GM12875 (cell line): Measurements from ENCODE around the gene SLC25A30.
"Not testable (repeated sequence)": the region's sequence is repeated elsewhere in the genome, so short reads cannot be mapped to it uniquely, and the experiment has no call there.

Experiments used
- H3K4me3 ChIP-seq: one replicate; pipeline ENCODE4 v1.5.1; 2011; ENCODE audit warnings: low read depth, low read length, control low read depth
- CTCF ChIP-seq: IDR thresholded peaks from 2 replicates; pipeline ENCODE4 v1.5.1; 2011; ENCODE audit warnings: low read depth, mild to moderate bottlenecking, control low read depth, inconsistent platforms, low read length, moderate library complexity, borderline replicate concordance; ENCODE audit not compliant: insufficient read depth

SLC25A30 gene

GRCh38 chr13:45422731-45423292, 4.6 kb upstream of the SLC25A30 start:
- H3K4me3 ChIP-seq, result no peak overlapping the region
- no peak for TF ChIP-seq CTCF

DNA sequence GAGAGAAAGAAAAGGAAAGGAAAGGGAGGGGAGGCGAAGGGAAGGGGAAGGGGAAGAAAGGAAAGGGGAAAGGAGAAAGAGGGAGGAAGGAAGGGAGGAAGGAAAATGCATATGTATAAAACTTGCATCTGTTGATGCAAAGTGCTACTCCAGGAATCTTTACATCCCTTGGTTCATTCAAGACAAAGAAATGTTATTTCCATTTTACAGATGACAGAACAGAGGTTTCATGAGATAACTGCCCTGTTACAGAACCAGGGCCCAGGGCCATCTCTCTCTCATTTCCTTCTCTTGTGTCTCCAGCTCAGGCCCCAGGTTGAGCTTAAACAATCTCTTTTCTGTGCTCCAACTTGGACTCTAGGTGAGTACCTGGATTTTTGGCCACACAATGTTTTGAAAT, 1.8 kb upstream of the SLC25A30 start:
- TF ChIP-seq CTCF, result no peak
- no peak overlapping the region for H3K4me3 ChIP-seq

DNA sequence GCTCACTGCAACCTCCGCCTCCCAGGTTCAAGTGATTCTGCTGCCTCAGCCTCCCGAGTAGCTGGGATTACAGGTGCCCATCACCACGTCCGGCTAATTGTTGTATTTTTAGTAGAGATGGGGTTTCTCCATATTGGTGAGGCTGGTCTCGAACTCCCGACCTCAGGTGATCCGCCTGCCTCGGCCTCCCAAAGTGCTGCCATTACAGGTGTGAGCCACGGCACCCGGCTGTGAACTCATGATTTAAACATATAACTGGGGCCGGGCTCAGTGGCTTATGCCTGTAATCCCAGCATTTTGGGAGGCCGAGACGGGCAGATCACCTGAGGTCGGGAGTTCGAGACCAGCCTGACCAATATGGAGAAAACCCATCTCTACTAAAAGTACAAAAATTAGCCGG, 1.2 kb upstream of the SLC25A30 start:
- not testable (repeated sequence) for H3K4me3 ChIP-seq

DNA sequence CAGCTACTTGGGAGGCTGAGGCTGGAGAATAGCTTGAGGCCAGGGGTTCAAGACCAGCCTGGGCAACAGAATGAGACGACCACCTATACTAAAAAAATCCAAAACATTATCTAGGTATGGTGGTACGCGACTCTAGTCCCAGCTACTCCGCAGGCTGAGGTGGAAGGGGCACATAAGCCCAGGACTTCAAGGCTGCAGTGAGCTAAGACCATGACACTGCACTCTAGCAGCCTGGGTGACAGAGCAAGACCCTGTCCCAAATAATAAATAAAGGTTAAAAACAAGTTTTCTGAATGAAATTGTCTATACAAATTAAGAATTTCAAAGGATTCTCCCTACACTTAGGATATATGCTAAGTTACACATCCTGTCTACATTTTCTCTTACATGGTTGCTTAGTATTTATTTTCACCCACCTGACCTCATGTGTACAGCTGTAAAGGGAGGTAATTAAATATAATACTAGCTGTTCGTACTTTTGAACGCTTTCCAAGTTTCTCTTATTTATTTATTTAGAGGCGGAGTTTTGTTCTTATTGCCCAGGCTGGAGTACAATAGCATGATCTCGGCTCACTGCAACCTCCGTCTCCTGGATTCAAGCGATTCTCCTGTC, 1.6 kb downstream of the SLC25A30 start:
- no peak for TF ChIP-seq CTCF
- H3K4me3 ChIP-seq, result peak overlapping the region; percentile 67

- no peak for TF ChIP-seq CTCF
- no peak overlapping the region for H3K4me3 ChIP-seq
Observed at GRCh38 chr13:45415112-45415511, 3.1 kb downstream of the SLC25A30 start.

DNA sequence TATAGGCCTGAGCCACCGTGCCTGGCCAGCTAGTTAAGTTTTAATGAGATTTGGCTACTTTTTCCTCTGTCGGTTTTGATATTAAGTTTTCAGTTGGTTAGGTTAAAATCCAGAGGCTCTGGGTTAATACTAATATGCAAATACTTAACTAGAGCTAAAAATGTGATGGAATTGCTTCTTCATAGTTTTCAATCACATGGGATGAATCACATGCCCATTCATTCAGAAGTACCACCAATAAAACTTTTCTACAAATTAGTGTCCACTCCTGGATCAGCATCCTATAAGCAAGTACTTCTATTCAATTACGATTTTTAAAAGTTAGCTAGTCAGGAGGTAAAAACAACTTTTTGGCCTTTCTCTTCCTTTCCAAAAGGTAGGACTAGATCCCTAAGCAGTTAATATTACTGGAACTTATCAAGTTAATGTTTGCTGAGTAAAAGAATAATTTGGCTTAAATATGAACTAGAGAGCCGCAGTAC, 4.3 kb downstream of the SLC25A30 start:
- no peak for TF ChIP-seq CTCF
- no peak overlapping the region for H3K4me3 ChIP-seq

DNA sequence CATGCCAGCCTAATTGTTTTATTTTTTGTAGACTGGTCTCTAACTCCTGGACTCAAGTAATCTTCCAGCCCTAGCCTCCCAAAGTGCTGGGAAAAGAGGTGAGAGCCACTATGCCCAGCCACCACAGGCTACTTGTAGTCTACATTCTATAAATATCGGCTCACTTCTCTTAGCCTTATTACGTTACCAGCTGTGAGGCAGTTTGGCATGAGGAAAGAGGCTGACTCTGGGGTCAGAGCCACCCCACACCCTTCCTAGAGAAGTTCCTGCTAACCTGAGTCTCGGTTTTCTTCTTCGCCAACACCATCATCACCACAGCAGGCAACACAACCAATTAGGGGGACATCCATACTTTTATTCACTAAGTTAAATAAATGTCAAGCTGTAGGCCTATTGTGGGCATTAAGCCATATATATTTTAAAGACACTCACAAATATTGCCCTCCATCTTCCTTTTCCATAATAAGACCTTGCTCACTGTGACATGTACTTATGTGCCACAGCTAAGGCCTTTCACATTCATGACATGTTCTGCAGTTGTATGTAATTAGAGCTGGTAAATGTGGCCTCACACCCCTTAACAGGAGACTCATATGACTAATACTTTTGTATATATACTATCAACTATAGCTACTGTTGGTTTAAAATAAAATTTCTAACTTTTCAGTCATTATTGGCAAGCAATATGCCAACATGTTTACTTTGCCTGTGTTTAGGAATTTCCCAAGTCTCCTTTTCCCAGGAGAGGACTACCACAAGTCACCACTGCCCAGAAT, 5.7 kb downstream of the SLC25A30 start:
- no peak for TF ChIP-seq CTCF
- H3K4me3 ChIP-seq, result no peak overlapping the region
